Choroid plexus epithelial cell (primary cell): ENCODE results near the gene ARHGEF2.

Source experiments
- DNase-seq: peaks from one replicate; pipeline ENCODE4 v3.0.0-alpha.2; 2010; ENCODE audit warnings: low read depth
- H3K4me3 ChIP-seq: 2 replicates; pipeline ENCODE4 v1.5.1; 2011; ENCODE audit warnings: low read depth, mild to moderate bottlenecking, control low read depth, low read length, moderate library complexity
- TF ChIP-seq, protein P1 (sequence below): conservative IDR thresholded peaks from 2 replicates; pipeline ENCODE4 v1.5.1; 2011; ENCODE audit warnings: low read depth, mild to moderate bottlenecking, control low read depth, inconsistent platforms, low read length, moderate library complexity

ARHGEF2 gene

GRCh38 chr1:155964193-155964592 lies 14.2 kb downstream of the ARHGEF2 start:
- TF ChIP-seq, protein P1, sequence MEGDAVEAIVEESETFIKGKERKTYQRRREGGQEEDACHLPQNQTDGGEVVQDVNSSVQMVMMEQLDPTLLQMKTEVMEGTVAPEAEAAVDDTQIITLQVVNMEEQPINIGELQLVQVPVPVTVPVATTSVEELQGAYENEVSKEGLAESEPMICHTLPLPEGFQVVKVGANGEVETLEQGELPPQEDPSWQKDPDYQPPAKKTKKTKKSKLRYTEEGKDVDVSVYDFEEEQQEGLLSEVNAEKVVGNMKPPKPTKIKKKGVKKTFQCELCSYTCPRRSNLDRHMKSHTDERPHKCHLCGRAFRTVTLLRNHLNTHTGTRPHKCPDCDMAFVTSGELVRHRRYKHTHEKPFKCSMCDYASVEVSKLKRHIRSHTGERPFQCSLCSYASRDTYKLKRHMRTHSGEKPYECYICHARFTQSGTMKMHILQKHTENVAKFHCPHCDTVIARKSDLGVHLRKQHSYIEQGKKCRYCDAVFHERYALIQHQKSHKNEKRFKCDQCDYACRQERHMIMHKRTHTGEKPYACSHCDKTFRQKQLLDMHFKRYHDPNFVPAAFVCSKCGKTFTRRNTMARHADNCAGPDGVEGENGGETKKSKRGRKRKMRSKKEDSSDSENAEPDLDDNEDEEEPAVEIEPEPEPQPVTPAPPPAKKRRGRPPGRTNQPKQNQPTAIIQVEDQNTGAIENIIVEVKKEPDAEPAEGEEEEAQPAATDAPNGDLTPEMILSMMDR = no peak
- H3K4me3 ChIP-seq = no peak overlapping the region
- no peak for DNase-seq

GRCh38 chr1:155962599-155963211 lies 15.6 kb downstream of the ARHGEF2 start:
- no peak overlapping the region for H3K4me3 ChIP-seq
- TF ChIP-seq, protein P1 = no peak
- DNase-seq = peak; percentile 52

- TF ChIP-seq, protein P1 = peak; percentile 61
- peak; percentile 95 for DNase-seq
- H3K4me3 ChIP-seq = no peak overlapping the region
Observed at GRCh38 chr1:155961937-155962336, 16.4 kb downstream of the ARHGEF2 start.

GRCh38 chr1:155960081-155960745 lies 18.1 kb downstream of the ARHGEF2 start:
- no peak for DNase-seq
- TF ChIP-seq, protein P1 = no peak
- no peak overlapping the region for H3K4me3 ChIP-seq

DNA sequence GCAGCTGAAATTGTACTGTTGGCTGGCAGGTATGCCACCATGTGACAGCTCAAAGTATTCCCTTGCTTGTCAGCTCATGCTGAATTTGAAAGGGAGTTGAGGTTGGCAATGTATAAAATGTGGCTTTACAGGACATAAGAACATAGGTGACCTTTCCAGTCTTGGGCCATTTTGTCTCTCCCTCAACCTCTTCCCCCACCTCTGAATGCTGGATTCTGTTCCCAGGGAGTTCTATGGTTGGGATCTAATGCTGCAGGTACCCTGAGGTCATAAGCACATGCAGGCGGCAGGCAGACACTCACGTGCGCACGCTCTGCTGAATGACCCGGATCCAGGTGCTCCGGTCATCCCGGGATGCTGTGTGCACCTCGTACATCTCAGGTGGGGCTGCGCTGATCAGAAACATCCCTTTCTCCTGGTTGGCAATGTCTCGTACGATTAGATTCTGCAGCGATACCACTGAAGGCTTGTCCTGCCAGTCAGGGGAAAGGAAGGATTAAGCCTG lies 20.9 kb downstream of the ARHGEF2 start:
- no peak overlapping the region for H3K4me3 ChIP-seq
- TF ChIP-seq, protein P1 = no peak

DNA sequence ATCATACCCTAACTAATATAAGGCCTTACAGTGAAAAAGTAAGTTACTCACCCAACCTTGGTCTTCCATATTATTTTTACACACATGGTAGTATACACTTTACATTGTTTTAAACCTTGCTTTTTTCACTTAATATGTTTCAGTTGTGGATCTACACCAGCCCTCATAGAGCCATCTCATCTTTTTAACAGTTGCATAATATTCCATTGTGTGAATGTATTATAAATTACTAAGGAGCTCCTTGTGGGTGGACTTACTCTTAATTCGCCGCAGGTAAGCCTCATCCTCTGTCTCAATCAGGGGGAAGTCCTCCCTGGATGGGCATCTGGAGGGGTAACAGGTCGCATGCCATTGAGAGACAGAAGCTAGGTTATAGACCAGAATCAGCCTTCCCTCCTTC lies 23.7 kb downstream of the ARHGEF2 start:
- TF ChIP-seq, protein P1 = no peak
- DNase-seq = no peak
- no peak overlapping the region for H3K4me3 ChIP-seq

More for the DNA sequence above, 20.9 kb downstream of the ARHGEF2 start:
- no peak for DNase-seq
